ENCODE results near the gene KHDC1L.
A peak's percentile ranks its signal among the peaks of the same experiment; 100 is the strongest.
"Not testable (repeated sequence)": the region's sequence is repeated elsewhere in the genome, so short reads cannot be mapped to it uniquely, and the experiment has no call there.

KHDC1L gene, protein sequence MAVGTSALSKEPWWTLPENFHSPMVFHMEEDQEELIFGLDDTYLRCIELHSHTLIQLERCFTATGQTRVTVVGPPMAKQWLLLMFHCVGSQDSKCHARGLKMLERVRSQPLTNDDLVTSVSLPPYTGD

DNA sequence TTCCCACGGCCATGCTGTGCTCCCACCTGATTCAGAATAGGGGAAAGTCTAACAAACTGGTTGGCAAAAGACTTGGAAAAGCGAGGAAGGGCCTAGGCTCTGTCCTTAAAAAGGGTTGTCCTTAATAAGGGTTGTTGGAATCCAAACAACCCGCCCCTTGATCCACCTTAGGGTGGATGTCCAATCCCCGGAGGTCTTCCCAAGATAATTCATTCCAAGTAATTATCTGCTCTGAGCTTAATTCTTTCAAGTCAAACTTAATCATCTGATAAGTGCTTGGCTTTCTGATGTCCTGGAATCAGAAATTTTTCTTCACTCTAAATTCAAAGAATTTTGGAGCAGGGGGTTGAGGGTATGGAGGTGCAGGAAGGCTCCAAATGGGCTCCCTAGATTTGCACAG is at the start of gene KHDC1L:
TSS of gene KHDC1L (minus strand) at position 101 of the 400 bp plus-strand sequence. CDS start at position 13, 88 bp downstream.
- no peaks in the 10 kb centered on the region for H3K4me1 Mint-ChIP-seq
- H3K36me3 Mint-ChIP-seq = no peaks in the 10 kb centered on the region
- DNase-seq (ENCODE audit: low spot score in 2 of 2) (no peak), ATAC-seq (no peak)
- H3K9me3 Mint-ChIP-seq = no peaks in the 10 kb centered on the region
- peak within 1 kb of the TSS; percentile 60 for H3K27ac Mint-ChIP-seq
- no peak within 1 kb of the TSS for H3K4me3 Mint-ChIP-seq

DNA sequence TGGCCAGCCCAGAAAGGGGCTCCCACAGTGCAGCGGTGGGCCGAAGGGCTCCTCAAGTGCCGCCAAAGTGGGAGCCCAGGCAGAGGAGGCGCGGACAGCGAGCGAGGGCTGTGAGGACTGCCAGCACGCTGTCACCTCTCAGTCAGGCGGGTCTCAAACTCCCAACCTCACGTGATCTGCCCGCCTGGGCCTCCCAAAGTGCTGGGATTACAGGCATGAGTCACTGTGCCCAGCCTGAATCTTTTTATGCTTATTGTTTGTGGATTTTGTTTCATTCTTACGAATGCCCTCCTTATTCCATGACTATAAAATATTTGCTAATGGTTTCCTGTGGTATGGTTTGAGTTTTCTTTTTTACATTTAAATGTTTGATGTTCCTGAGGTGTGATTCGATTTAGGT is 44.0 kb upstream of the KHDC1L start:
- H3K4me3 Mint-ChIP-seq; H3K9me3 Mint-ChIP-seq; DNase-seq (ENCODE audit: low spot score in 2 of 2); H3K27ac Mint-ChIP-seq; ATAC-seq: not testable (repeated sequence)
- peaks cover 56% of the 10 kb centered on the region for H3K36me3 Mint-ChIP-seq
- peaks cover 15% of the 10 kb centered on the region for H3K4me1 Mint-ChIP-seq

GRCh38 chr6:73268896-73269295 is 43.6 kb upstream of the KHDC1L start:
- peaks cover 19% of the 10 kb centered on the region for H3K4me1 Mint-ChIP-seq

DNA sequence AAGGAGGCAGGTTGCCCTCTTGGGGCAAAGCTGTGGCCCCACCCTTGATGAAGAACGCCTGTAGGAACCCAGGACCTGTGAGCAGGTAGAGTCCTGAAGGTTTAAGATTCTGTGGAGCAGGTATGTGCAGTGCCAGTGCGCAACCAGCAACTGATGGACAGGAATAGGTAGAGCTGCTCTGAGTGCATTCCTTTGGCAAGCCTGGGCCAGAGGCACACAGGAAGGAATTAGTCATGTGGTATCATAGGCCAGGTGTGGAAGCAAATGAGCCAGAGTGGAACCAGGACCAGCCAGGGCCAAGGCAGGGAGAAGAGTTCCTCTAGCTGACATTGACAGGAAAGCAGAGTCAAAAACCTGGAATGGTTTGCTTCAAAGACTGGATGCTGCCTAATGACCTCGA is 39.1 kb upstream of the KHDC1L start:
- no peak for DNase-seq (ENCODE audit: low spot score in 2 of 2)
- H3K36me3 Mint-ChIP-seq = peaks cover 11% of the 10 kb centered on the region
- peaks cover 32% of the 10 kb centered on the region for H3K4me1 Mint-ChIP-seq
- H3K9me3 Mint-ChIP-seq = no peaks in the 10 kb centered on the region
- no peak for ATAC-seq
- H3K27ac Mint-ChIP-seq = no peak overlapping the region
- peak overlapping the region; percentile 75 for H3K4me3 Mint-ChIP-seq

More at GRCh38 chr6:73268896-73269295, 43.6 kb upstream of the KHDC1L start:
- DNase-seq (ENCODE audit: low spot score in 2 of 2); H3K9me3 Mint-ChIP-seq; H3K4me3 Mint-ChIP-seq; ATAC-seq; H3K27ac Mint-ChIP-seq: not testable (repeated sequence)
- peaks cover 52% of the 10 kb centered on the region for H3K36me3 Mint-ChIP-seq

DNA sequence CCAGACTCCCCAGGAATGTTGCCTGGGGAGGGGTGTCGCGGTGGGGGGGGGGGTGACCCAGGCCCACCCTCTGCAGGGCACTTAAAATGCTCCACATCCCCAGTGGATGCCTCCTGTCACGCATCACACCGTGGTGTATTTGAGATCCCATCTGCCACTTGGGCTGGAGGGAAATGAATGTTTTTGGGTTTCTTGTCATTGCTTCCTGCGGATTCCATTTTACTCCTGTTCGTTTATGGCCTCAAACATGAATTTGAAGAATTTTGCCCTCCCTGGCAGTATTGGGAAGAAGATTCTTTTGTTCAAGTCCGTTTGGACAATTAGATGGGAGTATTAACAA is 38.2 kb upstream of the KHDC1L start:
- Mint-ChIP-seq H3K36me3 (peaks cover 11% of the 10 kb centered on the region), H3K4me3 (peak overlapping the region; percentile 75), H3K4me1 (peaks cover 32% of the 10 kb centered on the region), H3K9me3 (no peaks in the 10 kb centered on the region), H3K27ac (peak overlapping the region; percentile 64)
- no peak for DNase-seq (ENCODE audit: low spot score in 2 of 2)
- peak; percentile 6 for ATAC-seq

DNA sequence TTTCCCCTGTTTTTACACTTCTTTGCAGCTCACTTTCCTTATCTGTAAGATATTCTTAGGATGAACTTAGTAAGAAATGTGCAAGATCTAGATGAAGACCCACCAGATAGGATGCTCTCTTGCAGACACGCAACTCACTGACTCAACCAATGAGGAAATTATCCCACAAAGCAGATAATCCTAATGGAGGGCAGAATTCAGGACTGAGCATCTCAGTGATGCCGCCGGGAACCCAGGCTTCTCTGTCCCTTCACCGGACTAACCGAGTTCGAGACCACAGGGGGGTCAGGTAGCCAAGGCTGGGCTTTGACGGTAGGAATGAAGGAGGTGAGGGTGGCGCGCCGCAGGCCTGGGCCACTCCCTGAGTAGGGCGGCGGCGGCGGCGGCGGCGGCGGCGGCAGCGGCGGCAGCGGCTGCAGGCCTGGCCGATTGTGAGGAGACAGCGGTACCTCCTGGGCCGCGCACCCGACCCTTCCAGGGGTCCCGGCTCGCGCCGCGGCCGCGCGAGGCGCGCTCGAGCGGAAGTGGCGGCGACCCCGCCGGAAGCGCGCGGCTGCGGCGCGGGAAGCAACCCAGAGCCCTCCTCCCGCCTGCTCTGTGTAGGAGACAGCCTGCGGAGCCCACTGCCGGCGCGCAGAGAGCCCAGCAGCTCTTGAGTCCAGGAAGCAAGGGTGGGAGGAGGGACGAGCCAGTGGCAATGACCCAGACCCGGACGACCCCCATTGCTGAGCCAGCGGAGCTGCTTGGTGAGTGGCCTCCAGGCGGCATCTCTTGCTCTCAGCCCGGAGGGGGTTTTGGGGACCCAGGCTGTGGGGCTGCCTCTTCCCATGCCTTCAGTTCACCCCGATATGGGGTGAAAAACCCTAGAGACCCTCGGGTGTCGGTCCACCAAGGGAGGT is 37.6 kb upstream of the KHDC1L start, which contains the start of gene KHDC1:
TSS of gene KHDC1 (minus strand) at position 526 of the 899 bp plus-strand sequence. CDS start 20,679 bp downstream, outside the sequence.
- H3K9me3 Mint-ChIP-seq = no peaks in the 10 kb centered on the region
- peaks cover 32% of the 10 kb centered on the region for H3K4me1 Mint-ChIP-seq
- peak within 1 kb of the TSS; percentile 75 for H3K4me3 Mint-ChIP-seq
- peaks cover 7% of the 10 kb centered on the region for H3K36me3 Mint-ChIP-seq
- ATAC-seq (peak; percentile 92), DNase-seq (ENCODE audit: low spot score in 2 of 2) (peak; percentile 46 to 81)
- peak within 1 kb of the TSS; percentile 75 for H3K27ac Mint-ChIP-seq

DNA sequence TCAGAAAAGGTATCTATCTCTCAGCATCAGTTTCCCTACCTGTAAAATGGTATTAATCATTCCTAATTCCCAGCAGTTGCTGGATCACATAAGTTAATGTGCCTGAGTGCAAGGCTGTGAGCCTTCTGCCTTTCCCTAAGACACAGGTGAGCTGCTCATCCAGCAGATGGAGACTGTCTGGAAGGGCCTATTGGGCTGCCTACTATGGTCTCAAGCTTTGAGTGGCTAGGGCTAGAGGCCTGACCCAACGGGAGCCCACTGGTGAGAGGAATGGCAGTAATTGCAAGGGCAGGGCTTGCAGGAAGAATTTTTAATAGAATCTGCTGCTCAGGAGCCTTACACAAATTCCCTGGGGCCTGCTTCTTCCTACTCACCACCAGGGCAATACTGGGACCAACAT is 33.4 kb upstream of the KHDC1L start:
- DNase-seq (ENCODE audit: low spot score in 2 of 2) = no peak
- Mint-ChIP-seq H3K36me3 (no peaks in the 10 kb centered on the region), H3K4me3 (no peak overlapping the region), H3K27ac (no peak overlapping the region), H3K4me1 (peaks cover 11% of the 10 kb centered on the region), H3K9me3 (no peaks in the 10 kb centered on the region)
- ATAC-seq = no peak

GRCh38 chr6:73254323-73254722 is 29.0 kb upstream of the KHDC1L start:
- ATAC-seq; DNase-seq (ENCODE audit: low spot score in 2 of 2); H3K4me3 Mint-ChIP-seq; H3K4me1 Mint-ChIP-seq; H3K36me3 Mint-ChIP-seq; H3K27ac Mint-ChIP-seq; H3K9me3 Mint-ChIP-seq: not testable (repeated sequence)

GRCh38 chr6:73252703-73253102 is 27.4 kb upstream of the KHDC1L start:
- Mint-ChIP-seq H3K4me3 (no peak overlapping the region), H3K4me1 (no peaks in the 10 kb centered on the region), H3K36me3 (no peaks in the 10 kb centered on the region), H3K27ac (no peak overlapping the region), H3K9me3 (no peaks in the 10 kb centered on the region)
- no peak for ATAC-seq
- no peak for DNase-seq (ENCODE audit: low spot score in 2 of 2)

DNA sequence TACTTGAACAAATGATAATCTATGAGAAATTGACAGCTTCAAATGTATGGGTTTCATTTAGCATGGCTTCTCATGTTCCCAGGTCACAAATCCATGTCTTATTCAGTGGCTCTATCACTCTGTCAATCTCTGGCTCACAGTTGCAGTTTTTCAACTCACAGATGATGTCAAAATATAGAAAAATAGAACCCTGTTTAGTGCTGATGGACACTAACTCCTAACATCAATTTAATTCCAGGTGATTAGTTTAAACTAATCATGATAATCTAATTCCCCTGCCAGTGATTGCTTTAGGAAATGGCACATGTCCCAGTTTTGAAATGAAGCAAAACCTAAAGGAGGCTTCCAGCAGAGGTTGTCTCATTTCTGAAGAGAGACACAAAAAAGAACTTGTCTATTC is 24.7 kb upstream of the KHDC1L start:
- ATAC-seq (no peak), DNase-seq (ENCODE audit: low spot score in 2 of 2) (no peak)
- H3K27ac Mint-ChIP-seq = no peak overlapping the region
- H3K4me3 Mint-ChIP-seq = no peak overlapping the region
- no peaks in the 10 kb centered on the region for H3K9me3 Mint-ChIP-seq
- no peaks in the 10 kb centered on the region for H3K4me1 Mint-ChIP-seq
- H3K36me3 Mint-ChIP-seq = no peaks in the 10 kb centered on the region

DNA sequence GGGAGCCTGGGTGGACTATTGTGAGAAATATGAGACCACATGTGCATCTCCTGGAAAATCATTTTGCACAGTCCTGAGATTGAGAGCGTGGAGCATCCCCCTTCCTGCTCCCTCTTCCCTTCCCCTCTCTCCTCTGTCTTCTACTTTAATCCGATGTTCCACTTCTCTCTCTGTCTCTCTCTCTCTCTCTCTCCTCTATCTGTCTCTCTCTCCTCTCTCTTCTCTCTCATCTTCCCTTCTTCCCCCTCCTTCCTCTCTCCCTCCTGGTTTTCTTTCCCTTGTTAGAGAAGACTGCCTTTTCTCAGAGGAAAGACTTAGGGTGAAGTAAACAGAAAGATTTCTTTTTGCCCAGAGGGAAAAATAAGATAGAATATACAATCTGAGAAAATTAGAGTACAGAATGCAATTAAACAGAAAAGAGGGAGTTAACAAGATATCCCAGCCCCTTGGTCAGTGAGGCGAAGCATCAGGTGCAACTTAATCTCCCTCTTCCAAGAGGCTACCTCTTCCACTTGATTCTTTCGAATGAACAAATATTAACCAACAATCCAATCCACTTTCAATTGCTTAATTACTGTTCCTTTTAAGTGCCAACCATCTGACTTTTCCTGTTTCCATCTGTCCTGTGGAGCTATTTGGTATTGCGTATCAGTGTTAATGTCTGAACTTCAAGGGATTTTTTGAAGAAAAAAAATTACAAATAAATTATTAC is 23.1 kb upstream of the KHDC1L start:
- no peak overlapping the region for H3K4me3 Mint-ChIP-seq
- H3K36me3 Mint-ChIP-seq = no peaks in the 10 kb centered on the region
- H3K27ac Mint-ChIP-seq = no peak overlapping the region
- DNase-seq (ENCODE audit: low spot score in 2 of 2) = no peak
- H3K4me1 Mint-ChIP-seq = no peaks in the 10 kb centered on the region
- no peaks in the 10 kb centered on the region for H3K9me3 Mint-ChIP-seq
- ATAC-seq = no peak

DNA sequence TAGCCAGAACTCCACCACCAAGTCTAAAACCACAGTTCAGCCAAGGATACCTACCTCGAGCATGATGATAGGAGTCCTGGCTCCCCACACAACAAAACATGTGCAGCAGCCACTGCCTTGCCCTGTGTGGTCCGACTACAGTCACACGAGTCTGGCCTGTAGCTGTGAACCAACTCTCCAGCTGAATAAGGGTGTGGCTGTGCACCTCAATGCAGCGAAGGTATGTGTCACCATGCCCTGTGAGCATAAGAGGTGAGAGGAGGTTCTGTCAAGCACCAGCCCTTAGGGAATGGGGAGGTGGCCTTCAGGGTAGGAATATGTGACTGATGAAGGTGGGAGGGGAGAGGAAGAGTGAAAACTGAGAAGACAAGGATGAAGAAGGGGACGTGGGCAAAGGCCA is 16.7 kb upstream of the KHDC1L start:
- no peaks in the 10 kb centered on the region for H3K4me1 Mint-ChIP-seq
- H3K36me3 Mint-ChIP-seq = no peaks in the 10 kb centered on the region
- no peak for DNase-seq (ENCODE audit: low spot score in 2 of 2)
- no peak overlapping the region for H3K27ac Mint-ChIP-seq
- peak; percentile 24 for ATAC-seq
- H3K9me3 Mint-ChIP-seq = no peaks in the 10 kb centered on the region
- no peak overlapping the region for H3K4me3 Mint-ChIP-seq

DNA sequence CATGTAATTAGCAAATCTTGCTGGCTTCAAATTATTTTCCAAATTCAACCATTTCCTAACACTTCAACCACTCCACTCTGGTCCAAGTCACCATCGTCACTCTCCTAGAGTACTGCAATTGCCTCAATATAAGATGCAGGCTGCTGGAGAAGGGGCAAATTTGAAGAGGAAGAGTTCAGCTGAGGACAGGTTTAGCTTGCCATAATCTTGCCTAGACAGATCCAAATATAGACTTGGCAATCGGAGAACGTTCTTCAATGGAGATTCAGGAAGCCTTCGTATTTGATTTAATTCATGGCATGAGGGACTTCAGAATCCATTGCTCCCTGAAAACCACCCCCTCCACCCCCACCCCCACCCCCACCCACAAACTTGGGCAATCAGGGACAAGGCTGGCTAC is 15.4 kb upstream of the KHDC1L start:
- ATAC-seq = no peak
- no peaks in the 10 kb centered on the region for H3K36me3 Mint-ChIP-seq
- no peak for DNase-seq (ENCODE audit: low spot score in 2 of 2)
- H3K27ac Mint-ChIP-seq = no peak overlapping the region
- no peaks in the 10 kb centered on the region for H3K9me3 Mint-ChIP-seq
- H3K4me1 Mint-ChIP-seq = no peaks in the 10 kb centered on the region
- no peak overlapping the region for H3K4me3 Mint-ChIP-seq

GRCh38 chr6:73236144-73236750 is 11.0 kb upstream of the KHDC1L start:
- no peaks in the 10 kb centered on the region for H3K9me3 Mint-ChIP-seq
- H3K4me3 Mint-ChIP-seq = no peak overlapping the region
- H3K27ac Mint-ChIP-seq = no peak overlapping the region
- H3K36me3 Mint-ChIP-seq = no peaks in the 10 kb centered on the region
- DNase-seq (ENCODE audit: low spot score in 2 of 2) (no peak), ATAC-seq (no peak)
- no peaks in the 10 kb centered on the region for H3K4me1 Mint-ChIP-seq

DNA sequence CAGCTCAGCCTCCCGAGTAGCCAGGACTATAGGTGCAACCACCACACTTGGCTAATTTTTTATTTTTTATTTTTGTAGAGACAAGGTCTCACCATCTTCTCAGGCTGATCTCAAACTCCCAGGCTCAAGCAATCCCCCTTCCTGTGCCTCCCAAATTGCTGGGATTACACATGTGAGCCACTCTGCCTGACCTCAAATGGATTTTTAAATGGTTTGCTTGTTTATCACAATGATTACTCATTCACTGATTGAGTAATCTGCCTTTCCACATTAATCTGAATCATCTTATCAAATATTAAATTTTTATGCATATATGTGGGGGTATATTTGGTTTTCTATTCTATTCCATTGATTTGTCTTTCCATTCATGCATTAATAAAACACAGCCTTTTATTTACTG is 9.4 kb upstream of the KHDC1L start:
- Mint-ChIP-seq H3K9me3 (no peaks in the 10 kb centered on the region), H3K36me3 (no peaks in the 10 kb centered on the region), H3K4me3 (no peak overlapping the region), H3K27ac (no peak overlapping the region), H3K4me1 (no peaks in the 10 kb centered on the region)
- ATAC-seq (no peak), DNase-seq (ENCODE audit: low spot score in 2 of 2) (no peak)
